ENCODE measurements around the gene DNAAF8.
"Not testable (repeated sequence)": the region's sequence is repeated elsewhere in the genome, so short reads cannot be mapped to it uniquely, and the experiment has no call there.

Gene DNAAF8

DNA sequence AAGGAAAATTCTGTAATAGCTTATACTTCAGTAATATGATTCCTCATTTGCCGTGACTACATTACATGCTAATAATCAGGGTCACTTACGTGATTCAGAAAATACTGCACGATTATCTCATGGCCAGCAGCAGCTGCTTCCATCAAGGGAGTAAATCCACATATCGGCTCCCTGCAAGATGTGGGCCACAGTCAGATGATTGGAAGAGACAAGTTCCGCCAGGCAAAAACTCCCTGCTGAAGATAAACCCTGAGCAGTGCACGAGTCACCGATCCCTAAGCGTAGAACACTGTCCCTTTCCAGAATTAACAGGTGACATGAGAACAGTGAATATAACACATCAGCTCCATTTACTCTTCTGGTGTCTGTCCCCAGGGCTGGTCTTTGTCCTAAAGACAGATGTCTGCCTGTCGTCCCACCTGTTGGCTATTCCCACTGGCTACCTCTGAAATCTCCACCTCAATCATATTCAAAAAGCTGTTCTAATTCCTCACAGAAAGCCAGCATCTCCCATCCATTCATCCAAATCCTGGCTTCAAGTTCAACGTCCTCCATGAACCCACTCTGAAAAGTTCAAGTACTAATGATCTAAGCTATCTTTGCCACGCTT is 9.6 kb upstream of the DNAAF8 start:
- DNase-seq = no peak

DNA sequence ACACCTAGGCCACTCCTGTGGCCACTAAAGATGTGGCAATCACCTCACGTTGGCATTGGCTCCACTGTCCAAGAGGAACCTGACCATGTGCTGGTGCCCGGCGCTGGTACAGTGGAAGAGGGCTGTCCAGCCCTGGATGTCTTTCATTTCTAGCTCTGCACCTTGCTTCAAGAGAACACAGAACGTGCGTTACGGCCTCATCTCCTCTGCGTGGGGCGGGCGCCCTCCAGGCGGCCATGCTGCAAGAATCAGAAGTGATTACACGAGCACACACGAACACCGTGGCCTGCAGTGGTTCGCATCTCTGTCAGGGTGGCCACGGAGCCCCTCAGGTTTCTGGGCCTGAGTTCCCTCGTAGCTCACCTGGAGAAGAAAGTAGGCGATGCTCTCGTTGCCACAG is 7.7 kb upstream of the DNAAF8 start:
- DNase-seq = no peak

DNA sequence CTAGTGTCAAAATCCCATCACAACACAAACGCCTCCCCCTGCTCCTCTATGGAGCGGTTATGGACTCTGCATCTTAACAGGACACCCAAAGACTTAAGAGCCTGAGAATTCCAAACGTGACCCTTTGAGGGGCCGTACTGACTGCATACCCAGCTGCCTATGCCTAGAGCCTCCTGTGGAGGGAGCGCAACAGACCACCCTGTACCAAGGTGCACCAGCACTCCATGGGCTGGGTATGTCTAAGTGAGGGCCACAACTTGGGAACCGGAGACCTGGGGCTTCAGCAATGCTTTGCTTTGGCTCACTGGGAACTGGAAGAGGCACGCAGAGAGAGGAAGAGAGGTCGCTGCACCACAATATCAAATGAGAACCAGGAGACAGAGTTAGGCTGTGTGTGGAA is 5.7 kb upstream of the DNAAF8 start:
- no peak for DNase-seq

DNA sequence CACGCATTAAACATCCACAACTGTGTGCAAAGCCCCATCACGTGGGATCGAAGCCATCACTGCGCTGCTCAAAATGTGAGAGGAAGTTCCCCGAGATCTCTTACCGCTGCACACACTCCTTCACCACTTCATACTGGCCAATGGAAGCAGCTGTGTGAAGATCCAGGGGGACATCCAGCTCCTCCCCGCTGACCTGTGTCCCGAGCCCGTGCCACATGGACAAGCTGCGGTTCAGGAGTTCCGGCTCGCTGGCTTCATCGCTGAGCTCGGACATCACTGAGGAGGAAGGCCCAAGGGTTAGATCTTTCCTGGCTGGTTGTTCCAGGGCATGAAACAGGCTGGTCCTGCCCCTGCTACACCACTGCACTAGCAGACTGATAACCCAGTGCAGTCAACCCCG is 4.5 kb upstream of the DNAAF8 start:
- no peak for DNase-seq

DNA sequence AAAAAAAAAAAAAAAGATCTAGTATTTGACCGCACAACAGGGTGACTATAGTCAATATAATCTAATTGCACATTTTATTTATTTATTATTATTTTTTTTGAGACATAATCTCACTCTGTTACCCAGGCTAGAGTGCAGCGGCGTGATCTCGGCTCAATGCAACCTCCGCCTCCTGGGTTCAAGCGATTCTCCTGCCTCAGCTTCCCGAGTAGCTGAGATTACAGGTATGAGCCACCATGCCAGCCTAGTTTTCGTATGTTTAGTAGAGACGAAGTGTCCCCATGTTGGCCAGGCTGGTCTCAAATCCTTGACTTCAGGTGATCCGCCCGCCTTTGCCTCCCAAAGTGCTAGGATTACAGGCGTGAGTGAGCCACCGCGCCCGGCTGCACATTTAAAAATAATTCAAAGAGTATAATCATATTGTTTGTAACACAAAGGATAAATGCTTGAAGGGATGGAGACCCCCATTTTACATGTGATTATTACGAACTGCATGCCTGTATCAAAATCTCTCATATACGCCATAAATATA is 1.1 kb upstream of the DNAAF8 start:
- no peak for DNase-seq

DNA sequence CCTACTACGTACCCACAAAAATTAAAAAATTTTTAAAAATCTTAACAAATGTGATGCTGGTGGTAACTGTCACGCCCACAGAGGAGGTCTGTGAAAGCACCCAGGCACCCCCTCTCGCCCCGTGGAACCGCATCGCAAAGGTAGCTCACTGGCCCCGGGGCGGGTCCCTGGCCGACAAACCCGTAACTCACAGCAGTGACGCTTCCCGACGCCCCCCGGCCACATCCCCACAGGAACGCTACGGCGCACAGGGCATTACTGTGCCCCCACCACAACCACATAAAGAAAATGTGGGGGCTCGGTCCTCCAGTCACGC is 632 bp upstream of the DNAAF8 start:
- no peak for DNase-seq

DNA sequence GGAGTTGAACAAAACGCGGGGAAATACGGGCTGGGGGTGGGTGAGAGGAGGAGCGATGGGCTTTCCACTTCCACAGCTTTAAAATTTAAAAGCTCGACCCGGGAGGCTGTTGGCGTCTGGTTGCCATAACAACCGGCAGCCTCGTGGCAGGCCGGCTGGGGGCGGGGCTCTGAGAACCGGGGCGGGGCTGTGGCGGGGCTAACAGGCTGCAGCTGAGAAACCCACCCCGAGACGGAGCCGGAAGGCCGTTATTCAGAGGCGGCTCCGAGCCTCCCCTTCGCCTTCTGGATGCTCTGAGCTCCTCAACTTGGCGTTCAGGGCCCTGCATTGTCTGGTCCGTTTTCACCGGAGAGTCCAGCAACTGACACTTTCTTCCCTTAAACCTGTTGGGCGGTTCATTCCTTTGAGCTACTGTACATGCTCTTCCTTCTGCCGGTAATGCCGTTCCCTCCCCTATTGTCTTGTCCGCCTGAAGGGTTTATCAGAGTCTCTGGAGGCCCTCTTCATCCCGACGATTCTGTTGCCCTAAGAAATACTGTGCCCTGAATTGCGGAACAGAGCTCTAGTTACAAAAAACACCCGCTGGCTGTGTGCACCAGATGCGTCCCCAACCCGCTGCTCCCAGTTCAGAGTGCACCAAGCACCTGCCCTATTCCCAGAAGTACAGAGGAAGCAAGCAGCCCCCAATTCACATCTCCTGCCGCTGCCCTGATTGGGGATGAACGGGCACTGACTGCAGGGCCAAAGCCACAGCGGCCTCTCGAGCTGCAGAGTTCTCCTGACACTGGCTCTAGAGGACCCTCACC is 596 bp downstream of the DNAAF8 start:
- peak; percentile 93 for DNase-seq

DNA sequence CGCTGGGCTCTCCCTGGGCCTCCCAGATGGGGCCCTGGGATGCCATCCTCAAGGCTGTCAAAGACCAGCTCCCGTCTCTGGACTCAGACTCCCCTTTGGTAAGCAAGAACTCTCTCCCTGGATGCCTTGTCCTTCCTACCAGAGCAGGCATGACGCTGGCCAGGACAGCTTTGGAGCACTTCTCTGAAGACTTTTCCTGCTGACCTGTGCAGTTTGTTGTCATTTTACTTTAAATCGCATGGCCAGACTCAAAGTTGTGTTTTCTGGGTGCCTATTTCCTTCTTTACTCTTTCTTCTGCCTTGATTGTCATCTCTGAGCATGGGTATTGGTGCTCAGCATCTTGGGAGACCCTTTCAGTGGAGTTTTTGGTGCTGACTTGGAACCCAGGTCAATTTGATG is 2.2 kb downstream of the DNAAF8 start:
- DNase-seq = no peak

DNA sequence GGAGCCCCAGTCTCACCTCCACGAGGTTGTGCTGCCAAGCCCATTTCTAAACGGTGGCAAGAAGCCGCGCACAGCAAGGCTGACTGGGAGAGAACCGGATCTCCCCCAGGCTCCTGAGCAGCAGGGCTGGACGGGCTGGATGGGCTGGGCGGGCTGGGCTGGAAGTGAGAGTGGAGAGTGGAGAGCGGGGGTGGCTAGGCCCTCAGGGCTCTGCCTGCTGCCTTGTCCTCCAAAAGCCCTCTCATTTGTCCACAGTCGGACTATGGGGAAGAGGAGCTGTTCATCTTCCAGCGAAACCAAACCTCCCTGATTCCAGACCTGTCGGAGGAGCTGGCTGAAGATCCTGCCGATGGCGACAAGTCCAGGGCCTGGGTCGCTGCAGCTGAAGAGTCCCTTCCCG is 3.2 kb downstream of the DNAAF8 start:
- no peak for DNase-seq

DNA sequence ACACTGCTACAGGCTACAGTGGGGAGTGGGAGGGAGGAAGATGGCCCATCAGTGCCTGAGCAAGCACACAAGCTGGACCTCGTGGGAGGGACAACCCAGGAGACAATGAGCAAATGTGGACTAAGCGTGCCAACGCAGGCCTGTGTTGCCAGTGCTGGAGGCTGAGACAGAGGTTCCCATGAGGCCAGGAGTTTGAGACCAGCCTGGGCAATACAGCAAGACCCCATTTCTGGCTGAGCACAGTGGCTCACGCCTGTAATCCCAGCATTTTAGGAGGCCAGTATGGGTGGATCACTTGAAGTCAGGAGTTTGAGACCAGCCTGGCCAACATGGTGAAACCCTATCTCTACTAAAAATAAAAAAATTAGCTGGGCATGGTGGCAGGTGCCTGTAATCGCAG is 4.0 kb downstream of the DNAAF8 start:
- not testable (repeated sequence) for DNase-seq

DNA sequence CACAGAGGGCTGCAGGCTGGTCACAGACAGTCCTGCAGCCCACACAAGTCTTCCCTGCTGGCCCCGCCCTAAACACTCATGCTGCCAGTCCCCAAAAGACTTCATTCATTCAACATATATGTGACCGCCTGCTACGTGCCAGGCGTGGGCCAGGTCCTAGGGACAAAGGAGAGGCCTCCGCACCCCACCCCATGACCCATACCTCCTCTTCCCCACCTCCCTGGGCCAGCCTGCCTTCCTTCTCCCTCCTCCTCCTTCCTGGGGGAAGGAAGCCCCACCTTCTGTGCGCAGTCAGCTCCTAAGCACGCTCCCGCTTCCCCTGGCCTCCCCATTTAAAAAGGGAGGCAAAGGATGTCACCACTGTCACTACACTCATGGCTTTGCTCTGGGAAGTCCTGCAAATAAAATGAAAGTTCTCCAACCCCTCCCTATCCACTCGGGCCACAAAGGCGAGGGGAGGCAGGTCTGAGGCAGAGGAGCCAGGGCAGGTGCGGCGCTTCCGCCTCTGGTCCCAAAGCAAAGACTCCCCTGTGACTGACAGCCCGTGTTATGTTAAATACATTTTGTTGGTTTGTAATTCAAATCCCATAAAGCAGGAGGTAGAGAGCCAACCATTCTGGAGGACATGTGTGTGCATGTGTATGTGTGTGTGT is 9.0 kb downstream of the DNAAF8 start:
- DNase-seq = no peak

DNA sequence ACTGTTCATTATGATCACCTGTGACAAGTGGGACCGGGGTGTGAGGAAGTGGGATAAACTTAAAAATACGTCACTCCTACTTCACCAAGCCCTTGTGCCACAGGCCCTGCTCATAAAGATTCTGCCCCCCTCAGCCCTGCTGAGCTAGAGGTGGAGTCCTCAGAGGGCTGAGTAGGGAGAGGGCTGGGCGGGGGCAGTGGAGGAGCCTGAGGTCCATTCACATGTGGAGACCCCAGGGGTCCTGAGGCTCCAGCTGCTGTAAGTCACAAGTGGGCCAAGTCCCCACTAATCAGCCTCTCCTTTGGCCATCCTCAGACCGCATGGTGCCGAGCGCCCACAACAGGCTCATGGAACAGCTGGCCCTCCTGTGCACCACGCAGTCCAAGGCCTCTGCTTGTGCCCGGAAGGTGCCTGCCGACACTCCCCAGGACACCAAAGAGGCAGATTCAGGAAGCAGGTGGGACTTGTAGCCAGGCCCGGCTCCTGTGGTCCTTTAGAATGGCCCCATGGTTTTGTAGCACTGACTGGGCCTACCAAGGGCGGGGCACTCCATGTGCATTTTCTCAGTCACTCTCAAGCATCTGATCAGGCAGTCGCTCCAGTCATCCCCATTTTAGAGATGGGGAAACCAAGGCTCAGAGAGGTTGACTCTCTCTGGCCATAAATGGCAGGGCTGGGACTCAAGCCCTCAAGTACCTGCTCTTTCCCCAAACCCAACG is 10.4 kb downstream of the DNAAF8 start:
- DNase-seq = no peak

DNA sequence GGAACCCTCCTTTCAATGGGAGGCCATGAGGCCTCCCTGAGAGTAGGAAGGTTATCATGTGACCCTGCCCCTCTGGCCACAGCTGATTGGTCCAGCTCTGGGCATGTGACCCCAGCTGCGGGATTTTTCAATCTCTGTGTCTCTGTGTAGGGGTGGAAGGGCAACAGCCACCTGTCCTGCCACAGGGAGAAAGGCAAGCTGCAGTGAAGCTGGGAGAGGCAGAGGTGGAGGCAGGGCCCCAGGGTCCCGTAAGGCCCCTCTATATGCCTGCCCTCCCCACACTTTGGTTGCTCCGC is 10.9 kb downstream of the DNAAF8 start:
- no peak for DNase-seq

DNA sequence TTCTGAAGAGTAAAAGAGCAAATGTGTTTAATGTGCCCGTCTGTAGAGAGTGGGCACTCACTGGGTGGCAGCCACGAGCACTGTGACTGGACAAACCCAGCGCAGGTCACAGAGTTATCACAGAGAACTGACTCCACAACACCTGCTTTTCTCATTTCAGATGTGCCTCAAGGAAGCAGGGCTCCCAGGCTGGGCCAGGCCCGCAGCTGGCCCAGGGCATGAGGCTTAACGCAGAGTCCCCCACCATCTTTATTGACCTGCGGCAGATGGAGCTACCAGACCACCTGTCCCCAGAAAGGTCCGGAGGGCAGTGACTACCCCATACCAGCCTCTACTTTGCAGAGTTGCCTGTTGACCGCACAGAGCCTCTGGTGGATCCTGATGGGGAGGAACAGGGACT is 11.9 kb downstream of the DNAAF8 start:
- no peak for DNase-seq

DNA sequence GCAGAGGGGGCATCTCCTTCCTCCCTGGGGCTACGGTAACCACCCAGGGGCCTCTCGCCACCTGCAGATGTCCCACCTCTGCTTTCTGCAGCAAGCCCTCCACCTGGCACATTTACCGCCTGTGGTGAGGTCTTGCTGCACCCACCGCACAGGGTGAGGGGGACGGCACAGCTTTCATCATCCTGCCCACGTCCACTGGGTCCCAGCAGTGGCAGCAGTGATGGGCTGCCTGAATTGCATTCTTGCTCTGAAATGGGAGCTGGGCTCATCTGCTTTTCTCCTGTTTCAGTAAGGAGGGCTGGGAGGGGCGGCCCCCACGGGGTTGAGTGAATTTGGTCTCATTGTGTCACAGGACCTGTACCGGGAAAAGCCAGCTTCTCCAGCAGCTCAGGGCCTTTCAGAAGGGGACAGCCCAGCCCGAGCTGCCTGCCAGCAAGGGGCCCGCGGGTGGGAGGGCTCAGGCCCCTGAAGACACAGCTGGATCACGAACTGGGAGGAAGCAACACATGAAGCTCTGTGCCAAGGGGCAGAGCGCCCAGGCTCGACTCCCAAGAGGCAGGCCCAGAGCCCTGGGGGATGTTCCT is 12.7 kb downstream of the DNAAF8 start:
- no peak for DNase-seq

DNA sequence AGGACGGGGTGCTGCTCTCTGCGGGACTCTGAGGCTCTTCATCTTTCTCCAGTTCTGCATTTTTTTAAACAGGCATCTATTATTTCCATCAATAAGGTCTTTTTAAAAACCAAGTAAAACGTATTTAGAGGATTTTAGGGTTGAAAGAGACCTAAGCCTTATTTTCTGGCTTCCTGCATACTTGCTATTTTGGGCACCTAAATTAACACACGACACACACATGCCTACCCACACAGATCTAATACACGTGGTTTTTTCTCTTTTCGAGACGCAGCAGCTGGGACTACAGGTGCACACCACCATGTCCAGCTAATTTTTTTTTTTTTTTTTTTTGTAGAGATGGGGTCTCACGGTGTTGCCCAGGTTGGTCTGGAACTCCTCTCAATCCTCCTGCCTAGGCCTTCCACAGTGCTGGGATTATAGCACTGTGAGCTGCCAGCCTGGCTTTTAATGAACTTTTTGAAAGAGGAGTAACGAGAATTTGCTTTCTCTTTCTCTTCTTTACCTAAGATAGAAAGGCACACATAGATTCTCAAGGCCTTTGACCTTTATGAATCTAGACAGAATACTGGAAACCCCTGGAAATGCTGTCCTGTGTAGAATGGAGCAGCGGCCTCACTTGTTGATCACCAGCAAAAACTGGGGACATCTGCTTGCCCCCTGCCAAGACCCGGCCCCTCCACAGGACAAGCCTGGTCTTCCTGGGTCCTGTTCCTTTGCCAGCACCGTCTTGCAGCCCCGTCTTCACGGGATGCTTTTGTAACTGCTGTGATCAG is 13.8 kb downstream of the DNAAF8 start:
- DNase-seq = no peak

DNA sequence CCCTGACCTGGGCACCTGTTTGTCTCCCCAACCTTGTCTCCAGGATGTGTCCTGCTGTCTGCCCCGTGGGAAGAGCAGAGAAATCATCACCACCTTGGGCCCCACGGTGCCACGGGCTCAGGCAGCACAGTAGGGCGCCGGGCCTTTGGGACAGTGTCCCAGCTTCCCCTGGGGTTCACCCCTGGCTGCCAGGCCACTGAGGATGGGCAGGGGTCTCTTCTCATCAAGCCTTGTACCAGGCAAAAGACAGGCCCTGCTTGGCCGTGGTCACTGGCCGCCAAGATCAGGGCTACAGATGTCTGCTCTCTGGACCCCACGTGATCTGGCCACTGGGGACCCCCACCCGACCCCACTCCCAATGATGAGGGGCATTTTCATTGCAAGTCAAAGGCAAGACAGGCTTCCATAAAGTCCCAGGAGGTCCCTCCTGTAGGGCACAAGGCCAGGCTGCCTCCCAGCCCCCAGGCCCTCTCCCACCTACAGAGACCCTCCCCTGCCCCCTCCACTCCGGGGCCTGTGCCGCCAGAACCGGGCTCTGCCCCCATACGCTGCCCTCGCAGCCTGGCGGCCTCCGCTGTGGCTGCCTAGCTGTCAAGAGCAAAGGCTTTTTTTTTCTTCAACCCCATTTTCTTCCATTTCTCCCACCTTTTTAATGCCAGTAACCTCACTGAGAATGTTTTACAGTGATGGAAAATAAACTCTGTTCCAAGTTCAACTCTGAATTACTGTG is 14.5 kb downstream of the DNAAF8 start:
- no peak for DNase-seq

DNA sequence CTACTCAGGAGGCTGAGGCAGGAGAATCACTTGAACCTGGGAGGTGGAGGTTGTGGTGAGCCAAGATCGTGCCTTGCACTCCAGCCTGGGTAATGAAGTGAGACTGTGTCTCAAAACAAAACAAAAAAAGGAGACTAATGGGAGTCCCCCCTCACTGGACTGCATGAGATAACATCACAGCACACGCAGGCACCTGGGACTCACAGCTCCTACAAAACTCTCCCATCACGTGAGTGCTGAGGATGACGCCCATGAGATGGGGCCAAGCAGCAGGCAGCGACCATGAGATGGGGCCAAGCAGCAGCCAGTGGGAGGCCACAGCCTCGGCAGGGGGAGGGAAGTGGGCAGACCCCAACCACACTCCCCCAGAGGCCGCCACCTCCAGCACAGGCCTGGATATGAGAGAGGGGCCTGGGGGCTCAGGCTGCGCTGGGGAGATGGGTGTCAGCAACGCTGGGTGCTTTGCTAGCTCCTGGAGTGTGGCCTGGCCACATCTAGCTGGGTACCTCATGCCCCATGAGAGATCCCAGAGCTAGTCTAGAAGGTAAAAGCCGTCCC is 15.4 kb downstream of the DNAAF8 start:
- DNase-seq = no peak

DNA sequence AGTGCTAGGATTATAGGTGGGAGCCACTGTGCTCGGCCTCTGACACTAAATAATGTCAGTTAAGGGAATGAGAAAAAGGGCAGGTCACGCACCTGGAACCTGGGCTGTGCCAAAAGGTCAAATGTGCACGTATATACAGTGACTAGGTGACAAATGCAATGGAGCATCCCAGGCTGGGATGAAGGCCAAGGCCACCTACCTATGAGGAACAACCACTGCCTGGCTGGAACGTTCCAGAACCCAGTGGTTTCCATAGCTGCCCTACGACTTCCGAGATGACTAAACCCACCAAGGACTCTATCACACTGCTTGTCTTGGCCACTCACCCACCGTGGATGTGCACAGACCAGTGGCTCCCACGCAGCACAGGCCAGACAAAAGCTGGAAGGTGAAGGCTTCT is 16.6 kb downstream of the DNAAF8 start:
- no peak for DNase-seq

DNA sequence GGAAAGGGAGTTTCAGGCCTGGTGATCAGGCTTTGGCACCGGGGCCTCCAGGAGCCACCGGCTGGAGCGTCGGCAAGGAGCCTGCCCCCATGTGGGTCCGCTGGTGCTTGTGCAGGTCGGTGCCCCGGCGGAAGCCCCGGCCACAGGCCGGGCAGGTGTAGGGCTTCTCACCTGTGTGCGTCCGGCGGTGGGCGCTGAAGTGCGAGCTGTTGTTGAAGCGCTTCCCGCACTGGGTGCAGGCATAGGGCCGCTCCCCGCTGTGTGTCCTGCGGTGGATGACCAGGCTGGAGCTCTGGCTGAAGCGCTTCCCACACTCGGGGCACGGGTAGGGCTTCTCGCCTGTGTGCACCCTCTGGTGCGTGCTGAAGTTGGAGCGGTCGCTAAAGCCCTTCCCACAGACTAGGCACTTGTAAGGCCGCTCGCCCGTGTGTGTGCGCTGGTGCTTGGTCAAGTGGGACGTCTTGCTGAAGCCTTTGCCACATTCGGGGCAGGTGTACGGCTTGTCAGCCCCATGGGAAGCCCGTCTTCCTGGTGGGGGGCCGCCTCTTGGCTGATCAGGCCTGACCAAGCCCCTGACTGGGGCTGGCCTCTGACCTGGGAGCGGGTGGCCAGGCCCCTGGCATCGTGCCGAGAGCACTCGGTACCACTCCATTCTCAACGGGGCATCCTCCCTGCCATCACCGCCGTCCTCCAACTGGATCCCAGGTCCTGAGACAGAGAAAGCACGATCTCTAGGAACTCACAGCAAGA is 18.2 kb downstream of the DNAAF8 start:
- no peak for DNase-seq

DNA sequence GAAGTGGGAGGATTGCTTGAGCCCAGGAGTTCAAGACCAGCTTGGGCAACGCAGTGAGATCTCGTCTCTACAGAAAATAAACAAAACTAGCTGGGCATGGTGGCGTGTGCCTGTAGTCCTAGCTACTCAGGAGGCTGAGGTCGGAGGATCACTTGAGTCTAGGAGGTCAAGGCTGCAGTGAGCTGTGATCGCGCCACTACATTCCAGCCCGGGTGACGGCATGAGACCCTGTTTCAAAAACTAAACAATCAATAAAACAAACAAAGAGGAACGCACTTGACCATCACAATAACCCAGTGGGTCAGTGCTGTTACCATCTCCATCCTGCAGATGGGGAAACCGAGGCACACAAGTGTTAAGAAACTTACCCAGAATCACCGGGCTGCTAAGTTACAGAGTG is 18.9 kb downstream of the DNAAF8 start:
- DNase-seq = no peak

All from CD4-positive, alpha-beta T cell treated with Interleukin-15 for 1 hour (primary cell).